Thoracic aorta (tissue), 2 donors: ENCODE results near the gene GATD1. TPM values are rescaled to one million over a fixed set of nuclear protein-coding genes. Genes with fewer than 3 reads are reported as not detected.

Experiments
- ATAC-seq: fragments of 150-250 bp; one replicate; pipeline ENCODE4 v1.8.0; 2017; ENCODE audit warnings: low read depth; ENCODE audit not compliant: insufficient number of reproducible peaks, low FRiP score
- DNase-seq: peaks from one replicate; pipeline ENCODE4 v3.0.0-alpha.2; 2020; ENCODE audit warnings: low spot score
- H3K27ac ChIP-seq, 2 donors: fragments of 200-600 bp; sonication (generic); 1 replicate in 1 of 2; 2 replicates in 1 of 2; pipeline ENCODE4 v1.5.1; 2016; ENCODE audit warnings: mild to moderate bottlenecking in 2 of 2, moderate library complexity in 2 of 2
- H3K27me3 ChIP-seq: fragments of 200-600 bp; sonication (generic); replicated peaks from 2 replicates; pipeline ENCODE4 v1.6.0; 2016; ENCODE audit warnings: mild to moderate bottlenecking; ENCODE audit not compliant: insufficient read depth
- H3K36me3 ChIP-seq: fragments of 200-600 bp; sonication (generic); one replicate; pipeline ENCODE4 v1.5.1; 2016
- H3K4me1 ChIP-seq, 2 donors: fragments of 200-600 bp; sonication (generic); 1 replicate in 1 of 2; 2 replicates in 1 of 2; pipeline versions ENCODE4 v1.5.1 to v1.6.0; 2016; ENCODE audit warnings: low read depth in 2 of 2, mild to moderate bottlenecking in 1 of 2; ENCODE audit not compliant: control insufficient read depth in 1 of 2
- H3K4me3 ChIP-seq: fragments of 200-600 bp; sonication (generic); 2 replicates; pipeline ENCODE4 v1.5.1; 2016; ENCODE audit warnings: mild to moderate bottlenecking
- H3K9me3 ChIP-seq: fragments of 200-600 bp; sonication (generic); 2 replicates; pipeline ENCODE4 v1.5.1; 2016
- total RNA-seq, 2 donors: library from RNA; depleted of rRNA; stranded (reverse); fragments of >200 nt; gene quantifications; one replicate each; pipeline versions ENCODE4 v1.1.0 to v1.2.3, GENCODE V29; 2016
- TF ChIP-seq, protein P1 (sequence below): fragments of 200-600 bp; sonication (generic); IDR thresholded peaks from one replicate; pipeline ENCODE4 v1.5.1; 2019; ENCODE audit warnings: antibody characterized with exemption

Gene GATD1
- total RNA-seq, 2 donors from 2014 or later, result 32.5 to 48.7 TPM

DNA sequence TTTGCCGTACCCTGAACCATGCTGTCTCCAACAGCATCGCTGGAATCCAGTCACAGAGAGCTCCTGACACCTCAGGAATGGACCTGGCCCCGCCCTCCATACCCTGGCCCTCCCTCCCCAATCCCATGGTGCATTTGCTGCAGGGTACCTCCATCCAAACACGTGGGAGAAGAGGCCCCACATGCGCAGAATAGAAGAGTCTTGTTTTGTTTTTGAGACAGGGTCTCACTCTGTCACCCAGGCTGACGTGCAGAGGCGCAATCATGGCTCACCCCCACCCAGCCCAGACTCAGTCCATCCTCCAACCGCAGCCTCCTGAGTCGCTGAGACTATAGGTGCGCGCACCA lies 39.1 kb upstream of the GATD1 start:
- peaks cover 28% of the 10 kb centered on the region for H3K36me3 ChIP-seq
- ATAC-seq, result no peak
- DNase-seq, result no peak
- TF ChIP-seq, protein P1, sequence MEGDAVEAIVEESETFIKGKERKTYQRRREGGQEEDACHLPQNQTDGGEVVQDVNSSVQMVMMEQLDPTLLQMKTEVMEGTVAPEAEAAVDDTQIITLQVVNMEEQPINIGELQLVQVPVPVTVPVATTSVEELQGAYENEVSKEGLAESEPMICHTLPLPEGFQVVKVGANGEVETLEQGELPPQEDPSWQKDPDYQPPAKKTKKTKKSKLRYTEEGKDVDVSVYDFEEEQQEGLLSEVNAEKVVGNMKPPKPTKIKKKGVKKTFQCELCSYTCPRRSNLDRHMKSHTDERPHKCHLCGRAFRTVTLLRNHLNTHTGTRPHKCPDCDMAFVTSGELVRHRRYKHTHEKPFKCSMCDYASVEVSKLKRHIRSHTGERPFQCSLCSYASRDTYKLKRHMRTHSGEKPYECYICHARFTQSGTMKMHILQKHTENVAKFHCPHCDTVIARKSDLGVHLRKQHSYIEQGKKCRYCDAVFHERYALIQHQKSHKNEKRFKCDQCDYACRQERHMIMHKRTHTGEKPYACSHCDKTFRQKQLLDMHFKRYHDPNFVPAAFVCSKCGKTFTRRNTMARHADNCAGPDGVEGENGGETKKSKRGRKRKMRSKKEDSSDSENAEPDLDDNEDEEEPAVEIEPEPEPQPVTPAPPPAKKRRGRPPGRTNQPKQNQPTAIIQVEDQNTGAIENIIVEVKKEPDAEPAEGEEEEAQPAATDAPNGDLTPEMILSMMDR, result no peak
- peaks cover 15 to 23% of the 10 kb centered on the region in 2 donors for H3K4me1 ChIP-seq
- H3K27ac ChIP-seq, result no peak overlapping the region
- no peak overlapping the region for H3K4me3 ChIP-seq
- H3K9me3 ChIP-seq, result no peaks in the 10 kb centered on the region
- H3K27me3 ChIP-seq, result no peaks in the 10 kb centered on the region

- Histone ChIP-seq H3K9me3 (no peaks in the 10 kb centered on the region), H3K4me3 (no peak overlapping the region), H3K36me3 (peaks cover 30% of the 10 kb centered on the region), H3K27me3 (no peaks in the 10 kb centered on the region), H3K27ac (no peak overlapping the region), H3K4me1 (peaks cover 15 to 24% of the 10 kb centered on the region in 2 donors)
- DNase-seq (no peak), ATAC-seq (no peak)
- TF ChIP-seq, protein P1, result no peak
Observed at GRCh38 chr11:815675-816432, 38.6 kb upstream of the GATD1 start.

DNA sequence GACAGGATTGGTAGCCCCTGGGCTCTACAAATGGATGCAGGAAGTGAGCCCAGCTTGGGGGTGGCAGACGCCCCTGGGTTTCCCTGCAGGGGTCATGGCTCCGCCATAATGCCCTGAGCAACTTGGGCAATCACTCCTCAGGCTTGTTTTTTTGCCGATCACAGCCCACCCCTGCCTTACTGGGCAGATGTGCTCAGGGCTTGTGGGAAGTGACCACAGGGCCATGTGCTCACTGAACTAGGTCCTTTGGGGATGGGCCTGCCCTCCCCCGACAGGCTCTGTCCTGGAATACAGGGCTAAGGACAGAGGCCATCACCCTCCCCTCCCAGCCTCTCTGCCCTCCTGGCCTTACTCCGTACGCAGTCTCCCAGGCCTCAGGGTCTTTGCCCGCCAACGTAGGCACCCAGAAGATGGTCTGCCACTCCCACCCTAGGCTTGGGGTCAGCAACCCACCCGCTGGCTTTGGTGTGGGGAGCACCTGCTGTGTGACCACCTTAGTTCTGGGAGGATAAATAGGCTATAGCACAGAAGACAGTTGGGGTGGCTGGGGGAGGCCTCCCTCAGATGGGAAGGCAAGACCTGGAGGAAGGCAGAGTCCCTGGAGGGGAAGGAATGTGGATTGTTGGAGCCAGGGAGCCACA lies 36.3 kb upstream of the GATD1 start:
- Histone ChIP-seq H3K9me3 (no peaks in the 10 kb centered on the region), H3K27ac (no peak overlapping the region), H3K4me3 (no peak overlapping the region), H3K4me1 (peaks cover 11 to 25% of the 10 kb centered on the region in 2 donors), H3K36me3 (peaks cover 30% of the 10 kb centered on the region), H3K27me3 (no peaks in the 10 kb centered on the region)
- TF ChIP-seq, protein P1, result no peak
- ATAC-seq (no peak), DNase-seq (no peak)

- Histone ChIP-seq H3K36me3 (peaks cover 30% of the 10 kb centered on the region), H3K9me3 (no peaks in the 10 kb centered on the region), H3K27ac (no peak overlapping the region), H3K4me3 (no peak overlapping the region), H3K4me1 (peaks cover 13 to 27% of the 10 kb centered on the region in 2 donors), H3K27me3 (no peaks in the 10 kb centered on the region)
- ATAC-seq, result no peak
- DNase-seq, result no peak
- TF ChIP-seq, protein P1, result no peak
Observed at GRCh38 chr11:813072-813455, 35.8 kb upstream of the GATD1 start.

- Histone ChIP-seq H3K36me3 (peaks cover 30% of the 10 kb centered on the region), H3K9me3 (no peaks in the 10 kb centered on the region), H3K27me3 (no peaks in the 10 kb centered on the region), H3K4me3 (no peak overlapping the region), H3K27ac (no peak overlapping the region), H3K4me1 (peaks cover 13 to 30% of the 10 kb centered on the region in 2 donors)
- TF ChIP-seq, protein P1, result no peak
- DNase-seq (no peak), ATAC-seq (no peak)
Observed at GRCh38 chr11:812390-812789, 35.1 kb upstream of the GATD1 start.
